ENCODE measurements around the gene FLCN.
"Not testable (repeated sequence)": the region's sequence is repeated elsewhere in the genome, so short reads cannot be mapped to it uniquely, and the experiment has no call there.

- not testable (repeated sequence) for TF ChIP-seq FOS (IDR thresholded peaks at IDR 0.05; ENCODE audit: borderline replicate concordance, insufficient read depth, low read length); EZH2 (IDR thresholded peaks at IDR 0.05; ENCODE audit: borderline replicate concordance, low read depth, low read length, severe bottlenecking); POLR2A (IDR thresholded peaks at IDR 0.05; ENCODE audit: low read depth, low read length); POLR2AphosphoS5 (IDR thresholded peaks at IDR 0.05; ENCODE audit: insufficient read depth, low read depth, low read length); JUN (IDR thresholded peaks at IDR 0.05; ENCODE audit: borderline replicate concordance, insufficient read depth, insufficient read length, low read depth); MAX (IDR thresholded peaks at IDR 0.05; ENCODE audit: insufficient read depth, insufficient read length)
- TF ChIP-seq, protein P1, sequence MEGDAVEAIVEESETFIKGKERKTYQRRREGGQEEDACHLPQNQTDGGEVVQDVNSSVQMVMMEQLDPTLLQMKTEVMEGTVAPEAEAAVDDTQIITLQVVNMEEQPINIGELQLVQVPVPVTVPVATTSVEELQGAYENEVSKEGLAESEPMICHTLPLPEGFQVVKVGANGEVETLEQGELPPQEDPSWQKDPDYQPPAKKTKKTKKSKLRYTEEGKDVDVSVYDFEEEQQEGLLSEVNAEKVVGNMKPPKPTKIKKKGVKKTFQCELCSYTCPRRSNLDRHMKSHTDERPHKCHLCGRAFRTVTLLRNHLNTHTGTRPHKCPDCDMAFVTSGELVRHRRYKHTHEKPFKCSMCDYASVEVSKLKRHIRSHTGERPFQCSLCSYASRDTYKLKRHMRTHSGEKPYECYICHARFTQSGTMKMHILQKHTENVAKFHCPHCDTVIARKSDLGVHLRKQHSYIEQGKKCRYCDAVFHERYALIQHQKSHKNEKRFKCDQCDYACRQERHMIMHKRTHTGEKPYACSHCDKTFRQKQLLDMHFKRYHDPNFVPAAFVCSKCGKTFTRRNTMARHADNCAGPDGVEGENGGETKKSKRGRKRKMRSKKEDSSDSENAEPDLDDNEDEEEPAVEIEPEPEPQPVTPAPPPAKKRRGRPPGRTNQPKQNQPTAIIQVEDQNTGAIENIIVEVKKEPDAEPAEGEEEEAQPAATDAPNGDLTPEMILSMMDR (IDR thresholded peaks at IDR 0.05; ENCODE audit: extremely low read depth in 1 of 2, insufficient read depth in 1 of 2, low read depth in 1 of 2, low read length in 2 of 2), result not testable (repeated sequence)
Observed at GRCh38 chr17:17184985-17185757, 51.8 kb downstream of the FLCN start.
